Esophagus muscularis mucosa (tissue), 4 donors: ENCODE data around the gene TUBA1A. TPM values are rescaled to one million over a fixed set of nuclear protein-coding genes. Genes with fewer than 3 reads are reported as not detected.
"Not testable (repeated sequence)": the region's sequence is repeated elsewhere in the genome, so short reads cannot be mapped to it uniquely, and the experiment has no call there.

Experiments
- DNase-seq: peaks from one replicate; pipeline ENCODE4 v3.0.0-alpha.2; 2017; ENCODE audit errors: extremely low spot score
- H3K27ac ChIP-seq, 4 donors: fragments of 200-600 bp; sonication (generic); replicated peaks in 1 of 4; 1 replicate in 3 of 4; 2 replicates in 1 of 4; pipeline ENCODE4 v1.5.1; 2016 to 2019; ENCODE audit warnings: mild to moderate bottlenecking in 1 of 4
- H3K27me3 ChIP-seq, 4 donors: fragments of 200-600 bp; sonication (generic); one replicate each; pipeline versions ENCODE4 v1.5.1 to v1.6.0; 2016 to 2019
- H3K36me3 ChIP-seq, 4 donors: fragments of 200-600 bp; sonication (generic); one replicate each; pipeline ENCODE4 v1.5.1; 2016 to 2019
- H3K4me1 ChIP-seq, 4 donors: fragments of 200-600 bp; sonication (generic); one replicate each; pipeline ENCODE4 v1.5.1; 2016 to 2019
- H3K4me3 ChIP-seq, 4 donors: fragments of 200-600 bp; sonication (generic); 1 replicate in 2 of 4; 2 replicates in 2 of 4; pipeline ENCODE4 v1.5.1; 2016 to 2019; ENCODE audit warnings: mild to moderate bottlenecking in 4 of 4, moderate library complexity in 1 of 4
- H3K9me3 ChIP-seq, 4 donors: fragments of 200-600 bp; sonication (generic); 1 replicate in 3 of 4; 2 replicates in 1 of 4; pipeline ENCODE4 v1.5.1; 2016 to 2019
- EP300 ChIP-seq: sonication (generic); formaldehyde crosslinking; IDR thresholded peaks from one replicate; pipeline ENCODE4 v1.6.1; 2017; ENCODE audit warnings: antibody characterized with exemption
- POLR2A ChIP-seq: fragments of 450-650 bp; IDR thresholded peaks from one replicate; pipeline ENCODE4 v1.6.1; 2017; ENCODE audit warnings: antibody characterized with exemption, moderate library complexity, mild to moderate bottlenecking, low read depth
- POLR2AphosphoS5 ChIP-seq, 2 donors: sonication (generic); formaldehyde crosslinking; IDR thresholded peaks; one replicate each; pipeline ENCODE4 v1.6.1; 2017; ENCODE audit warnings: antibody characterized with exemption in 2 of 2
- WGBS: methylation state at CpG from one replicate; pipeline ENCODE4 v1.1.5; 2018; 5-methylcytosine and 5-hydroxymethylcytosine counted together
- intact Hi-C: fragments of 100-400 bp; cut with DNase I; formaldehyde crosslinking; loops from one replicate; pipeline ENCODE4 v1.15.1; 2023
- total RNA-seq, 4 donors: library from RNA; depleted of rRNA; stranded (reverse); fragments of >200 nt; gene quantifications; one replicate each; pipeline versions ENCODE4 v1.1.0 to v1.2.1, GENCODE V29; 2016
- TF ChIP-seq, protein P1 (sequence below), 3 experiments: fragments of 200-600 bp in 2 of 3; fragments of 450-650 bp in 1 of 3; sonication (generic) in 2 of 3; IDR thresholded peaks; one replicate each; pipeline ENCODE4 v1.5.1; 2017 to 2019; ENCODE audit warnings: antibody characterized with exemption in 3 of 3, mild to moderate bottlenecking in 2 of 3, moderate library complexity in 1 of 3

The TUBA1A gene
- total RNA-seq, 4 donors from 2014 or later, result 534 to 1,110 (median 887) TPM

DNA sequence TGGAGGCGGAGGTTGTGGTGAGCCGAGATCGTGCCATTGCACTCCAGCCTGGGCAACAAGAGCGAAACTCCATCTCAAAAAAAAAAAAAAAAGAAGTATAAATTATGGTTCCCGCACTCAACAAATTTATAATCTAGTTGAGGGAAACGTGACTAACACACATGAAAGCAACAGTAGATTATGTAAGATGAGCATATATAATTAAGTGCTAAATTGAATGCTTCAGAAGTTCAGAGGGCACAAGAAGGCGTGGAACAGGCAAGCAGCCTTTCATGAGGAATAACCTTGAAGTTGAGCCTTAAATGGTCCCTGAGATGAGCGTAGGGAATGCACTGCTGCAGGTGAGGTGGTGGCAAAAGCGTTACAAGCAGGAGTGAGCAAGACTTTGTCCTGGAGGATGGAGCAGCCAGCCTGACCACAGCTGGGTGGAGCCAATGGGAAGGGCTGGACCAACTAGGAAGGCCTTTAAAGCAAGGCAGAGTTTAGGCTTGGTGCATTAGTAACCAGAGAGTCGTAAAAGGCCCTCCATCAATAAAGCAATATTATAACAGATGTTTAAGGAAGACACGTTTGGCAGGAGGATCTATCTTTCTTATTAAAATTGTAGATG, 30.6 kb upstream of the TUBA1A start:
- Histone ChIP-seq H3K27ac (no peak overlapping the region), H3K4me1 (peaks cover 10 to 41% (median 40%) of the 10 kb centered on the region in 4 donors), H3K36me3 (no peaks in the 10 kb centered on the region), H3K9me3 (no peaks in the 10 kb centered on the region), H3K27me3 (no peaks in the 10 kb centered on the region), H3K4me3 (no peak overlapping the region)
- intact Hi-C loops, result no loop called here
- TF ChIP-seq, protein P1, sequence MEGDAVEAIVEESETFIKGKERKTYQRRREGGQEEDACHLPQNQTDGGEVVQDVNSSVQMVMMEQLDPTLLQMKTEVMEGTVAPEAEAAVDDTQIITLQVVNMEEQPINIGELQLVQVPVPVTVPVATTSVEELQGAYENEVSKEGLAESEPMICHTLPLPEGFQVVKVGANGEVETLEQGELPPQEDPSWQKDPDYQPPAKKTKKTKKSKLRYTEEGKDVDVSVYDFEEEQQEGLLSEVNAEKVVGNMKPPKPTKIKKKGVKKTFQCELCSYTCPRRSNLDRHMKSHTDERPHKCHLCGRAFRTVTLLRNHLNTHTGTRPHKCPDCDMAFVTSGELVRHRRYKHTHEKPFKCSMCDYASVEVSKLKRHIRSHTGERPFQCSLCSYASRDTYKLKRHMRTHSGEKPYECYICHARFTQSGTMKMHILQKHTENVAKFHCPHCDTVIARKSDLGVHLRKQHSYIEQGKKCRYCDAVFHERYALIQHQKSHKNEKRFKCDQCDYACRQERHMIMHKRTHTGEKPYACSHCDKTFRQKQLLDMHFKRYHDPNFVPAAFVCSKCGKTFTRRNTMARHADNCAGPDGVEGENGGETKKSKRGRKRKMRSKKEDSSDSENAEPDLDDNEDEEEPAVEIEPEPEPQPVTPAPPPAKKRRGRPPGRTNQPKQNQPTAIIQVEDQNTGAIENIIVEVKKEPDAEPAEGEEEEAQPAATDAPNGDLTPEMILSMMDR (IDR thresholded peaks at IDR 0.05), result no peak
- TF ChIP-seq POLR2AphosphoS5 (IDR thresholded peaks at IDR 0.05) (no peak), EP300 (no peak), POLR2A (no peak)
- 90% methylated on average over 11 of the region's 11 CpGs for WGBS
- DNase-seq, result no peak

DNA sequence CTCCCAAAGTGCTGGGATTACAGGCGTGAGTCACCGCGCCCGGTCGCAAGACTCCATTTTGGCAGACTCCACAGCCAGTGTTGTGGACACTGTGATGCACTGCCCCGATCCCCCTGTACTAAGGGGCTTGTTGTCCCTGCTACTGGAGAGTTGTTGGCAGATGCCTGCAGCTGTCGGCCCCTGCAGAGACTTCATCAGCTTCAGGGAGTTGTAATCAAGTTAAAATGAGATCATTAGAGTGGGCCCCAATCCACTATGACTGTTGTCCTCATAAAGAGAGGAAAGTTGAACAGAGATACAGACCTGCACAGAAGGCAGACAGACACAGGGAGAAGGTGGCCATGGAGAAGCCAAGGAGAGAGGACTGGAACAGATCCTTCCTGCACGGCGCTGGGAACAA, 23.7 kb upstream of the TUBA1A start:
- intact Hi-C loops, result no loop called here
- TF ChIP-seq POLR2A (no peak), POLR2AphosphoS5 (IDR thresholded peaks at IDR 0.05) (no peak), EP300 (no peak)
- TF ChIP-seq, protein P1 (IDR thresholded peaks at IDR 0.05), result no peak
- Histone ChIP-seq H3K9me3 (no peaks in the 10 kb centered on the region), H3K4me1 (peaks cover 14 to 30% (median 29%) of the 10 kb centered on the region in 4 donors), H3K36me3 (no peaks in the 10 kb centered on the region), H3K4me3 (no peak overlapping the region), H3K27ac (no peak overlapping the region), H3K27me3 (no peaks in the 10 kb centered on the region)
- 93% methylated on average over 9 of the region's 9 CpGs for WGBS
- no peak for DNase-seq

DNA sequence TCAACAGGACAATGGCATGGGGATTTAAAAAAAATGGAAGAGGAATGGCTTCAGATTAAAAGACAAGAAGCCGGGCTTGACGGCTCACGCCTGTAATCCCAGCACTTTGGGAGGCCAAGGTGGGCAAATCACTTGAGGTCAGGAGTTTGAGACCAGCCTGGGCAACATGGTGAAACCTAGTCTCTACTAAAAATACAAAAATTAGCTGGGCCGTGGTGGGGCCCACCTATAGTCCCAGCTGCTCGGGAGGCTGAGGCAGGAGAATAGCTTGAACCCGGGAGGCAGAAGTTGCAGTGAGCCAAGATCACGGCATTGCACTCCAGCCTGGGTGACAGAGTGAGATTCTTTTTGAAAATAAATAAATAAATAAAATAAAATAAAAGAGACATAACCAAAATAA, 21.8 kb upstream of the TUBA1A start:
- H3K27ac ChIP-seq, H3K4me3 ChIP-seq, H3K36me3 ChIP-seq, H3K27me3 ChIP-seq, intact Hi-C loops, H3K9me3 ChIP-seq, DNase-seq: not testable (repeated sequence)
- H3K4me1 ChIP-seq, result peaks cover 14 to 26% (median 24%) of the 10 kb centered on the region in 4 donors
- WGBS, result 97% methylated on average over 7 of the region's 7 CpGs

DNA sequence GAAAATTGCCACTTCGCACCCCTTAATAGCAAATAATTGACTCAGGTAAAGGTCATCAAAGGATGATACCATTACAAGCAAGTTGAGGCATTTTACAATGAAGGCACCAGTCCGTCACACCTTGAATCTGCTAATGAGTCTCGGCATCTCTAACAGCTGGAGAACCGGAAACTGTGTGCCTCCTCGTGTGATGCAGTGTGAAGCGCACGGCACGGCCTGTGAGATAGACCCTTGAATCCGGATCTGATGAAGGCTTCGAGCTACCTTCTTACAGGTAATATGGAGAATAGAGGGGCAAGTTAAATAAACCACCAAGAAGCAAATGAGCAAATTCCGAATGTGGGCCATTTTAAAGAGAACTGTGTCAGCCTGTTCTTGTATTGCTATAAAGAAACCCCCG, 19.8 kb upstream of the TUBA1A start:
- intact Hi-C loops, result no loop called here
- Histone ChIP-seq H3K4me1 (peaks cover 0 to 5% (median 4%) of the 10 kb centered on the region in 4 donors), H3K36me3 (no peaks in the 10 kb centered on the region), H3K9me3 (no peaks in the 10 kb centered on the region), H3K27ac (no peak overlapping the region), H3K4me3 (no peak overlapping the region), H3K27me3 (no peaks in the 10 kb centered on the region)
- WGBS, result 91% methylated on average over 12 of the region's 12 CpGs
- DNase-seq, result no peak
- no peak for TF ChIP-seq EP300
- no peak for TF ChIP-seq POLR2AphosphoS5 (IDR thresholded peaks at IDR 0.05)
- TF ChIP-seq POLR2A, result no peak
- TF ChIP-seq, protein P1 (IDR thresholded peaks at IDR 0.05), result no peak

DNA sequence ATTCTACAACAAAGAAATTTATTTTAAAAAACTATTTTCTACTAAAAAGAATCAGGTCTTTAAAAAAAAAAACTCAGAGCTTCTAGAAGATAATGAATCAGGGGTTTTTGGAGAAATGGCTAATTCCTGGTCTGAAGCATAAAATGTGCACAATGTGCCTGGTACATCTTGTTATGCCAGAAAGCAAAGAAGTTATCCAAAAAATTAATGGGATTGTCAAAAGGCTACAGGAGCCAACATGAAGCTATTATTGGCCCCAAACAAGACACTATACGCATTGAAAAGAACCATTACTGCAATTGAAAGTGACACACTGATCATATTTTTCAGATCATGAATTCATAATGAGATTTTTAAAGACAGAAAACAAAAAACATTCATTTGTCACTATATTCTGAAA, 19.3 kb upstream of the TUBA1A start:
- no peak for DNase-seq
- Histone ChIP-seq H3K27ac (no peak overlapping the region), H3K4me3 (no peak overlapping the region), H3K9me3 (no peaks in the 10 kb centered on the region), H3K4me1 (no peaks in the 10 kb centered on the region), H3K27me3 (no peaks in the 10 kb centered on the region), H3K36me3 (no peaks in the 10 kb centered on the region)
- TF ChIP-seq POLR2A, result no peak
- TF ChIP-seq POLR2AphosphoS5 (IDR thresholded peaks at IDR 0.05), result no peak
- TF ChIP-seq, protein P1 (IDR thresholded peaks at IDR 0.05), result no peak
- TF ChIP-seq EP300, result no peak
- WGBS, result 66% methylated on average over 1 of the region's 1 CpG
- intact Hi-C loops, result no loop called here
